ENCODE results near the gene ZFP92. TPM values are rescaled to one million over a fixed set of nuclear protein-coding genes. Genes with fewer than 3 reads are reported as not detected.

The ZFP92 gene
- total and polyA plus RNA-seq, 2 of the 8 experiments (the other 6 are each of a cell fraction or from before 2014, with no cell fraction given) = 0.14 to 0.41 TPM

DNA sequence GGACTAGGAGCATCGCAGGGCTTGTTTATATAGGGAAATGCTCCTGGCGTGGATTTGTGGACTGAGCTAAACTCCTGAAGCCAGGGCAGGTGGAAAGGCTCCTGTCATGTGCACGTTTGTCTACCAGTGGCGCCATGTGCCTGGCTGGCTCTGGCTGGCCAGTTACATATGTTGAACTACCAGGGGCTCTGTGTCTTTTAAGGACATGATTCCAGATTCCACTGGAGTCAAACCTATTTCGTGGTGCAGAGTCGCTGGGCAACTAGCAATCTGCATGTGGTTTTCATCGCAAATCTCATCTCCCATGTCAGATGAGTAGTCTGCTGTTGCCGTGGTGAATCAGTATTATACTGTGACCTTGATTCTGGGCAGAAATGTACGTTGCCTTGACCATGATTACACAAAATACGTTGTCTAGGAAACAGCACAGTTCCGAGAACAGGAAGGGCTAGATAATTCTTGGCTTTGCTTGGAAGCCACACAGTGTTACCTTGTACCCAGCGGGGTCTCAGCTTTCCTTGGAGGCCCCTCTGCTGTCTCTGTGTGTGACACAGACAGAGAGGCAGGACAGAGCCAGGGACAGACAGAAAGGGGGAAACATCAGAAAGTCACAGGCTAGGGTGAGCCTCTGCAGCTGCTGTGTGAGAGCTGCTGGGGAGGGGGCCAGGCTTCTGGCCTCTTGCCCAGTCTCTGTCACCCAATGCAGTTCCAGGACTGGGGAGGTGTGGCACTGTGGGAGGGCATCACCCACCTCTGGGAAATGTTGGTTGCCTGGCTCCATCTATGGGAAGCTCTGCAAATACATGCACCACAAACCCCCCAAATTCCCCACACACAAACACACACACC lies 29.4 kb upstream of the ZFP92 start (continued):
- TF ChIP-seq, protein P1, sequence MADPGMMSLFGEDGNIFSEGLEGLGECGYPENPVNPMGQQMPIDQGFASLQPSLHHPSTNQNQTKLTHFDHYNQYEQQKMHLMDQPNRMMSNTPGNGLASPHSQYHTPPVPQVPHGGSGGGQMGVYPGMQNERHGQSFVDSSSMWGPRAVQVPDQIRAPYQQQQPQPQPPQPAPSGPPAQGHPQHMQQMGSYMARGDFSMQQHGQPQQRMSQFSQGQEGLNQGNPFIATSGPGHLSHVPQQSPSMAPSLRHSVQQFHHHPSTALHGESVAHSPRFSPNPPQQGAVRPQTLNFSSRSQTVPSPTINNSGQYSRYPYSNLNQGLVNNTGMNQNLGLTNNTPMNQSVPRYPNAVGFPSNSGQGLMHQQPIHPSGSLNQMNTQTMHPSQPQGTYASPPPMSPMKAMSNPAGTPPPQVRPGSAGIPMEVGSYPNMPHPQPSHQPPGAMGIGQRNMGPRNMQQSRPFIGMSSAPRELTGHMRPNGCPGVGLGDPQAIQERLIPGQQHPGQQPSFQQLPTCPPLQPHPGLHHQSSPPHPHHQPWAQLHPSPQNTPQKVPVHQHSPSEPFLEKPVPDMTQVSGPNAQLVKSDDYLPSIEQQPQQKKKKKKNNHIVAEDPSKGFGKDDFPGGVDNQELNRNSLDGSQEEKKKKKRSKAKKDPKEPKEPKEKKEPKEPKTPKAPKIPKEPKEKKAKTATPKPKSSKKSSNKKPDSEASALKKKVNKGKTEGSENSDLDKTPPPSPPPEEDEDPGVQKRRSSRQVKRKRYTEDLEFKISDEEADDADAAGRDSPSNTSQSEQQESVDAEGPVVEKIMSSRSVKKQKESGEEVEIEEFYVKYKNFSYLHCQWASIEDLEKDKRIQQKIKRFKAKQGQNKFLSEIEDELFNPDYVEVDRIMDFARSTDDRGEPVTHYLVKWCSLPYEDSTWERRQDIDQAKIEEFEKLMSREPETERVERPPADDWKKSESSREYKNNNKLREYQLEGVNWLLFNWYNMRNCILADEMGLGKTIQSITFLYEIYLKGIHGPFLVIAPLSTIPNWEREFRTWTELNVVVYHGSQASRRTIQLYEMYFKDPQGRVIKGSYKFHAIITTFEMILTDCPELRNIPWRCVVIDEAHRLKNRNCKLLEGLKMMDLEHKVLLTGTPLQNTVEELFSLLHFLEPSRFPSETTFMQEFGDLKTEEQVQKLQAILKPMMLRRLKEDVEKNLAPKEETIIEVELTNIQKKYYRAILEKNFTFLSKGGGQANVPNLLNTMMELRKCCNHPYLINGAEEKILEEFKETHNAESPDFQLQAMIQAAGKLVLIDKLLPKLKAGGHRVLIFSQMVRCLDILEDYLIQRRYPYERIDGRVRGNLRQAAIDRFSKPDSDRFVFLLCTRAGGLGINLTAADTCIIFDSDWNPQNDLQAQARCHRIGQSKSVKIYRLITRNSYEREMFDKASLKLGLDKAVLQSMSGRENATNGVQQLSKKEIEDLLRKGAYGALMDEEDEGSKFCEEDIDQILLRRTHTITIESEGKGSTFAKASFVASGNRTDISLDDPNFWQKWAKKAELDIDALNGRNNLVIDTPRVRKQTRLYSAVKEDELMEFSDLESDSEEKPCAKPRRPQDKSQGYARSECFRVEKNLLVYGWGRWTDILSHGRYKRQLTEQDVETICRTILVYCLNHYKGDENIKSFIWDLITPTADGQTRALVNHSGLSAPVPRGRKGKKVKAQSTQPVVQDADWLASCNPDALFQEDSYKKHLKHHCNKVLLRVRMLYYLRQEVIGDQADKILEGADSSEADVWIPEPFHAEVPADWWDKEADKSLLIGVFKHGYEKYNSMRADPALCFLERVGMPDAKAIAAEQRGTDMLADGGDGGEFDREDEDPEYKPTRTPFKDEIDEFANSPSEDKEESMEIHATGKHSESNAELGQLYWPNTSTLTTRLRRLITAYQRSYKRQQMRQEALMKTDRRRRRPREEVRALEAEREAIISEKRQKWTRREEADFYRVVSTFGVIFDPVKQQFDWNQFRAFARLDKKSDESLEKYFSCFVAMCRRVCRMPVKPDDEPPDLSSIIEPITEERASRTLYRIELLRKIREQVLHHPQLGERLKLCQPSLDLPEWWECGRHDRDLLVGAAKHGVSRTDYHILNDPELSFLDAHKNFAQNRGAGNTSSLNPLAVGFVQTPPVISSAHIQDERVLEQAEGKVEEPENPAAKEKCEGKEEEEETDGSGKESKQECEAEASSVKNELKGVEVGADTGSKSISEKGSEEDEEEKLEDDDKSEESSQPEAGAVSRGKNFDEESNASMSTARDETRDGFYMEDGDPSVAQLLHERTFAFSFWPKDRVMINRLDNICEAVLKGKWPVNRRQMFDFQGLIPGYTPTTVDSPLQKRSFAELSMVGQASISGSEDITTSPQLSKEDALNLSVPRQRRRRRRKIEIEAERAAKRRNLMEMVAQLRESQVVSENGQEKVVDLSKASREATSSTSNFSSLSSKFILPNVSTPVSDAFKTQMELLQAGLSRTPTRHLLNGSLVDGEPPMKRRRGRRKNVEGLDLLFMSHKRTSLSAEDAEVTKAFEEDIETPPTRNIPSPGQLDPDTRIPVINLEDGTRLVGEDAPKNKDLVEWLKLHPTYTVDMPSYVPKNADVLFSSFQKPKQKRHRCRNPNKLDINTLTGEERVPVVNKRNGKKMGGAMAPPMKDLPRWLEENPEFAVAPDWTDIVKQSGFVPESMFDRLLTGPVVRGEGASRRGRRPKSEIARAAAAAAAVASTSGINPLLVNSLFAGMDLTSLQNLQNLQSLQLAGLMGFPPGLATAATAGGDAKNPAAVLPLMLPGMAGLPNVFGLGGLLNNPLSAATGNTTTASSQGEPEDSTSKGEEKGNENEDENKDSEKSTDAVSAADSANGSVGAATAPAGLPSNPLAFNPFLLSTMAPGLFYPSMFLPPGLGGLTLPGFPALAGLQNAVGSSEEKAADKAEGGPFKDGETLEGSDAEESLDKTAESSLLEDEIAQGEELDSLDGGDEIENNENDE (IDR thresholded peaks at IDR 0.05; ENCODE audit: insufficient replicate concordance, low read length) = no peak

Measured in H1 (cell line).